Body of pancreas (tissue), 4 donors: ENCODE results near the gene PUS7L. TPM values are rescaled to one million over a fixed set of nuclear protein-coding genes. Genes with fewer than 3 reads are reported as not detected.

Experiments
- ATAC-seq: fragments of 150-250 bp; one replicate; pipeline ENCODE4 v1.9.1; 2016
- DNase-seq, 4 donors: peaks; one replicate each; pipeline ENCODE4 v3.0.0-alpha.2; 2019
- H3K27ac ChIP-seq, 4 donors: fragments of 200-600 bp; sonication (generic); 1 replicate in 3 of 4; 2 replicates in 1 of 4; pipeline versions ENCODE4 v1.5.1 to v1.6.1; 2016 to 2019; ENCODE audit warnings: mild to moderate bottlenecking in 1 of 4, mixed read lengths in 1 of 4, moderate library complexity in 1 of 4
- H3K27me3 ChIP-seq, 2 donors: fragments of 200-600 bp; sonication (generic); one replicate each; pipeline ENCODE4 v1.6.0; 2016; ENCODE audit warnings: mild to moderate bottlenecking in 1 of 2
- H3K36me3 ChIP-seq, 2 donors: fragments of 200-600 bp; sonication (generic); replicated peaks in 1 of 2; 2 replicates each; pipeline ENCODE4 v1.5.1; 2016; ENCODE audit warnings: low read depth in 2 of 2; ENCODE audit not compliant: insufficient read depth in 1 of 2
- H3K4me1 ChIP-seq: fragments of 200-600 bp; sonication (generic); one replicate; pipeline ENCODE4 v1.6.0; 2016
- H3K4me3 ChIP-seq, 2 donors: fragments of 200-600 bp; sonication (generic); 1 replicate in 1 of 2; 2 replicates in 1 of 2; pipeline ENCODE4 v1.5.1; 2016 to 2019
- H3K9me3 ChIP-seq, 3 donors: fragments of 200-600 bp; sonication (generic); 1 replicate in 2 of 3; 2 replicates in 1 of 3; pipeline ENCODE4 v1.5.1; 2016
- CTCF ChIP-seq, 7 experiments: fragments of 450-650 bp in 4 of 7; fragments of 200-600 bp in 3 of 7; sonication (generic) in 3 of 7; IDR thresholded peaks; one replicate each; pipeline ENCODE4 v1.5.1; 2016 to 2019; ENCODE audit warnings: antibody characterized with exemption in 7 of 7
- POLR2A ChIP-seq, 3 donors: fragments of 450-650 bp; IDR thresholded peaks; one replicate each; pipeline ENCODE4 v1.6.1; 2016; ENCODE audit warnings: antibody characterized with exemption in 3 of 3, mild to moderate bottlenecking in 2 of 3
- WGBS, 2 donors: methylation state at CpG; one replicate each; pipeline ENCODE4 v1.1.5; 2017; 5-methylcytosine and 5-hydroxymethylcytosine counted together
- intact Hi-C: fragments of 100-400 bp; cut with DNase I; formaldehyde crosslinking; loops from one replicate; pipeline ENCODE4 v1.15.1; 2023
- total RNA-seq, 2 donors: library from RNA; depleted of rRNA; stranded (reverse); fragments of >200 nt; gene quantifications; one replicate each; pipeline ENCODE4 v1.1.0, GENCODE V29; 2016

The PUS7L gene
- total RNA-seq, result 10 to 100 TPM in 1 of 2 donors, 1 to 10 TPM in 1; 7.3 to 14.8 TPM

GRCh38 chr12:43758728-43759563 lies at the start of gene PUS7L, which contains the start of gene IRAK4:
Gene PUS7L, minus strand, starts transcription at chr12:43758790. Its CDS starts 3,545 bp downstream, at chr12:43755245.
Gene IRAK4, plus strand, starts transcription at chr12:43758951. Its CDS starts 9,161 bp downstream, at chr12:43768112.
- Histone ChIP-seq H3K27me3 (no peaks in the 10 kb centered on the region), H3K4me3 (peak within 1 kb of the TSS; percentile 54 to 63), H3K9me3 (no peaks in the 10 kb centered on the region), H3K27ac (peak within 1 kb of the TSS; percentile 76 to 96 (median 90)), H3K4me1 (peaks cover 53% of the 10 kb centered on the region), H3K36me3 (no peaks in the 10 kb centered on the region)
- intact Hi-C loops, result no loop called here
- DNase-seq (peak; percentile 96 to 98 (median 98)), ATAC-seq (peak; percentile 97)
- WGBS, 2 donors, result 0% methylated on average over 25 to 54 of the region's 54 CpGs
- peak; percentile 88 to 98 (median 96) for TF ChIP-seq POLR2A (IDR thresholded peaks at IDR 0.05)
- TF ChIP-seq CTCF (IDR thresholded peaks at IDR 0.05), result peak; percentile 18 to 74 (median 54)

DNA sequence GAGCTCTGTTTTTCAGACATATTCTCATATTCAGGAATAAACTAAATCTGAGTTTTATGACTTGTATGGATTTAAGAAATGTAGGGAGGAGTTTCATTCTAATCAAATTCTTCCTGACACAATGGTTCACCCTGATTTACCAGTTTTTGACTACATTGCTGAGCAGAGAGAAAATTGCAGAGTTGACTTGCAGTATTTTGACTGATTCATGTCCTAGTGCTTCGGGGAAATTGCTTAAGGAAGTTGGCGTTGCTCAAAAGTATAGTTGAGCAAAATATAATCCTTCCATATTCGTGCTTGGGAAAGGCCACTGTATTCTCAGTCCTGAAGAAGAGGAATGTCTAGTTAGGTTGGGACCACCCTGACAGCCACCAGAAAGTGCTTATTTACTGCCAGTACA lies 48.8 kb upstream of the PUS7L start:
- TF ChIP-seq POLR2A (IDR thresholded peaks at IDR 0.05), result no peak
- no peak for TF ChIP-seq CTCF (IDR thresholded peaks at IDR 0.05)
- ATAC-seq, result no peak
- Histone ChIP-seq H3K4me3 (no peak overlapping the region), H3K27ac (peak overlapping the region in 2 of 4 donors; percentile 1 to 98), H3K27me3 (no peaks in the 10 kb centered on the region), H3K9me3 (no peaks in the 10 kb centered on the region), H3K36me3 (no peaks in the 10 kb centered on the region), H3K4me1 (peaks cover 17% of the 10 kb centered on the region)
- WGBS, 2 donors, result 85 to 94% methylated on average over 3 of the region's 3 CpGs
- no peak for DNase-seq
- intact Hi-C loops, result no loop called here

DNA sequence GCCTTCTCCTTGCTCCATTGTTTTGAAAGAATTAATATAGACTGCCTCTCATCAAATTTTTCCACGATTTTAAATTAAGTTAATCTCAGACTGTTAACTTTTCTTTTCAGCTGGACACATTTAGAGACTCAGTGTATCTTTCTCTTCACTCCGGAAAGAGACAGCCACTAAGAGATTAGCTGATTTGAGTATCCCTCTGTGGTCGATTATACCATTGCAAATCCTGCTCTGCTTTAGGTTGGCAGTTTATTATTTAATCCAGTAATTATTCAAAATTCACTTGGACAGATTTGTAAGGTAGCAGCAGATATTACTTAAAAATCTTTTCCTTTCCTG lies 48.1 kb upstream of the PUS7L start:
- WGBS, 2 donors, result 2 to 8% methylated on average over 3 of the region's 3 CpGs
- peak overlapping the region in 1 of 2 donors; percentile 87 for H3K4me3 ChIP-seq
- no peaks in the 10 kb centered on the region for H3K36me3 ChIP-seq
- no peak for DNase-seq
- no peaks in the 10 kb centered on the region for H3K27me3 ChIP-seq
- H3K9me3 ChIP-seq, result no peaks in the 10 kb centered on the region
- TF ChIP-seq POLR2A (IDR thresholded peaks at IDR 0.05), result no peak
- TF ChIP-seq CTCF (IDR thresholded peaks at IDR 0.05), result no peak
- ATAC-seq, result no peak
- H3K4me1 ChIP-seq, result peaks cover 17% of the 10 kb centered on the region
- intact Hi-C loops, result no loop called here
- peak overlapping the region; percentile 80 to 98 (median 94) for H3K27ac ChIP-seq

GRCh38 chr12:43805860-43806736 lies 47.5 kb upstream of the PUS7L start, which contains the start of gene TWF1:
Gene TWF1, minus strand, starts transcription at chr12:43806317. Its CDS starts 72 bp downstream, at chr12:43806245.
- WGBS, 2 donors, result 0 to 1% methylated on average over 31 to 80 of the region's 89 CpGs

More at GRCh38 chr12:43805860-43806736, 47.5 kb upstream of the PUS7L start, which contains the start of gene TWF1:
- peak in 4 of 7 experiments; percentile 39 to 49 (median 42) for TF ChIP-seq CTCF (IDR thresholded peaks at IDR 0.05)
- peak; percentile 80 to 84 (median 82) for TF ChIP-seq POLR2A (IDR thresholded peaks at IDR 0.05)
- H3K36me3 ChIP-seq, result no peaks in the 10 kb centered on the region
- ATAC-seq, result peak; percentile 99
- peak within 1 kb of the TSS; percentile 76 to 87 for H3K4me3 ChIP-seq
- H3K27me3 ChIP-seq, result no peaks in the 10 kb centered on the region
- no peaks in the 10 kb centered on the region for H3K9me3 ChIP-seq
- peak; percentile 85 to 90 (median 88) for DNase-seq
- intact Hi-C loops, result no loop called here
- H3K4me1 ChIP-seq, result peaks cover 17% of the 10 kb centered on the region
- H3K27ac ChIP-seq, result peak within 1 kb of the TSS; percentile 80 to 98 (median 94)
